Activated CD4-positive, alpha-beta T cell treated with anti-CD3 and anti-CD28 coated beads, Interleukin-10, Interleukin-2, amounts not matched to agents 100 ng/mL and 50 ng/mL, durations not matched to agents 16 hours and 8 hours (primary cell): Measurements from ENCODE around the gene UFSP2.

Source experiments
- DNase-seq: peaks from one replicate; pipeline ENCODE4 v3.0.0-alpha.2; 2020

Gene UFSP2

GRCh38 chr4:185351691-185352090 is 74.1 kb downstream of the UFSP2 start:
- no peak for DNase-seq
